GM12891 (cell line): ENCODE data around the gene LYVE1.

Source experiments
- POLR2A ChIP-seq: IDR thresholded peaks from 2 replicates; pipeline ENCODE4 v1.6.1; 2011; ENCODE audit warnings: low read depth, low read length, control low read depth
- POLR2AphosphoS5 ChIP-seq: IDR thresholded peaks from 2 replicates; pipeline ENCODE4 v1.6.1; 2011; ENCODE audit warnings: low read depth, low read length, control low read depth
- TAF1 ChIP-seq: IDR thresholded peaks from 2 replicates; pipeline ENCODE4 v1.6.1; 2011; ENCODE audit warnings: low read depth, low read length, control low read depth

GRCh38 chr11:10564030-10564429, 4.4 kb downstream of the LYVE1 start:
- TF ChIP-seq POLR2A (no peak), TAF1 (no peak), POLR2AphosphoS5 (no peak)
